Liver (tissue), 9 donors: ENCODE results near the gene CHRM2. TPM values are rescaled to one million over a fixed set of nuclear protein-coding genes. Genes with fewer than 3 reads are reported as not detected.

ENCODE experiments used
- DNase-seq: peaks from one replicate; pipeline ENCODE4 v3.0.0-alpha.2; 2017; ENCODE audit warnings: low spot score
- H3K27ac ChIP-seq, 2 donors: one replicate each; pipeline ENCODE4 v1.7.0; 2013; ENCODE audit warnings: inconsistent platforms in 2 of 2, low read length in 2 of 2, control low read depth in 1 of 2, low read depth in 1 of 2, mild to moderate bottlenecking in 1 of 2
- H3K27me3 ChIP-seq, 4 donors: one replicate each; pipeline versions ENCODE4 v1.6.1 to v1.7.0; 2013; ENCODE audit warnings: low read length in 3 of 4, inconsistent platforms in 1 of 4, mild to moderate bottlenecking in 1 of 4, moderate library complexity in 1 of 4; ENCODE audit not compliant: control insufficient read depth in 4 of 4, insufficient read depth in 4 of 4
- H3K36me3 ChIP-seq, 4 donors: one replicate each; pipeline versions ENCODE4 v1.6.1 to v1.7.0; 2013; ENCODE audit warnings: low read length in 3 of 4, mild to moderate bottlenecking in 3 of 4, low read depth in 1 of 4, moderate library complexity in 1 of 4; ENCODE audit not compliant: control insufficient read depth in 4 of 4, insufficient read depth in 3 of 4
- H3K4me1 ChIP-seq, 4 donors: one replicate each; pipeline versions ENCODE4 v1.6.1 to v1.7.0; 2013; ENCODE audit warnings: low read length in 3 of 4, mild to moderate bottlenecking in 3 of 4, moderate library complexity in 1 of 4; ENCODE audit not compliant: control insufficient read depth in 4 of 4, insufficient read depth in 4 of 4
- H3K4me3 ChIP-seq, 3 donors: one replicate each; pipeline versions ENCODE4 v1.6.1 to v1.7.0; 2013; ENCODE audit warnings: low read length in 3 of 3, control low read depth in 1 of 3, low read depth in 1 of 3, mild to moderate bottlenecking in 1 of 3
- H3K9ac ChIP-seq, 2 donors: one replicate each; pipeline ENCODE4 v1.7.0; 2013; ENCODE audit warnings: low read length in 2 of 2, mild to moderate bottlenecking in 2 of 2, moderate library complexity in 2 of 2, control low read depth in 1 of 2, low read depth in 1 of 2
- H3K9me3 ChIP-seq, 4 donors: one replicate each; pipeline versions ENCODE4 v1.6.1 to v1.7.0; 2013; ENCODE audit warnings: low read length in 3 of 4; ENCODE audit not compliant: control insufficient read depth in 4 of 4
- ATF3 ChIP-seq: IDR thresholded peaks from 2 replicates; pipeline ENCODE4 v1.6.1; 2016; ENCODE audit warnings: antibody characterized with exemption
- CTCF ChIP-seq: fragments of 150-350 bp; IDR thresholded peaks from 2 replicates; pipeline ENCODE4 v1.5.1; 2017; ENCODE audit warnings: improper control_type of control experiment, low read depth, low read length; ENCODE audit not compliant: missing input control
- EGR1 ChIP-seq, 2 donors: IDR thresholded peaks; 2 replicates each; pipeline ENCODE4 v1.6.1; 2016 to 2018; ENCODE audit warnings: antibody characterized with exemption in 2 of 2, low read depth in 2 of 2
- FOXA2 ChIP-seq: IDR thresholded peaks from 2 replicates; pipeline ENCODE4 v1.6.1; 2016; ENCODE audit warnings: antibody characterized with exemption
- GABPA ChIP-seq, 2 donors: IDR thresholded peaks in 1 of 2; conservative IDR thresholded peaks in 1 of 2; 2 replicates each; pipeline ENCODE4 v1.6.1; 2016; ENCODE audit warnings: antibody characterized with exemption in 2 of 2, mild to moderate bottlenecking in 1 of 2, moderate library complexity in 1 of 2
- HNF4A ChIP-seq, 2 donors: conservative IDR thresholded peaks; 2 replicates each; pipeline ENCODE4 v1.6.1; 2016; ENCODE audit warnings: antibody characterized with exemption in 2 of 2, mild to moderate bottlenecking in 2 of 2
- HNF4G ChIP-seq: IDR thresholded peaks from 2 replicates; pipeline ENCODE4 v1.6.1; 2016; ENCODE audit warnings: antibody characterized with exemption
- NR2F2 ChIP-seq: IDR thresholded peaks from 2 replicates; pipeline ENCODE4 v1.6.1; 2016; ENCODE audit warnings: antibody characterized with exemption
- RAD21 ChIP-seq, 2 donors: IDR thresholded peaks; 2 replicates each; pipeline ENCODE4 v1.6.1; 2016; ENCODE audit warnings: antibody characterized with exemption in 2 of 2, mild to moderate bottlenecking in 2 of 2
- REST ChIP-seq: IDR thresholded peaks from 2 replicates; pipeline ENCODE4 v1.6.1; 2016; ENCODE audit warnings: antibody characterized with exemption, mild to moderate bottlenecking
- RXRA ChIP-seq, 2 donors: IDR thresholded peaks; 2 replicates each; pipeline ENCODE4 v1.6.1; 2017 to 2018; ENCODE audit warnings: antibody characterized with exemption in 2 of 2, mild to moderate bottlenecking in 1 of 2
- SP1 ChIP-seq: IDR thresholded peaks from 2 replicates; pipeline ENCODE4 v1.6.1; 2018; ENCODE audit warnings: antibody characterized with exemption, mild to moderate bottlenecking
- TAF1 ChIP-seq: conservative IDR thresholded peaks from 2 replicates; pipeline ENCODE4 v1.6.1; 2016; ENCODE audit warnings: antibody characterized with exemption, mild to moderate bottlenecking
- ZBTB33 ChIP-seq: IDR thresholded peaks from 2 replicates; pipeline ENCODE4 v1.6.1; 2016; ENCODE audit warnings: antibody characterized with exemption
- WGBS: extraction: QIAGEN DNeasy Blood & Tissue Kit; methylation state at CpG from one replicate; pipeline ENCODE4 v1.1.7; 2013; 5-methylcytosine and 5-hydroxymethylcytosine counted together
- polyA plus RNA-seq, 2 donors: library from polyadenylated mRNA; stranded (reverse) in 1 of 2; unstranded in 1 of 2; fragments of 200-250 nt in 1 of 2; fragments of >200 nt in 1 of 2; fragmentation: Nextera tagmentation in 1 of 2; extraction: Ambion mirVana in 1 of 2; gene quantifications; one replicate each; pipeline versions ENCODE4 v1.2.1 to v1.2.3, GENCODE V29; 2013 to 2015
- total RNA-seq, 2 donors: library from RNA; depleted of rRNA; stranded (reverse); fragments of >200 nt; gene quantifications; one replicate each; pipeline ENCODE4 v1.2.3, GENCODE V29; 2014
- donor health status: healthy.
- donor health status: healthy.
- donor health status: healthy.
- donor health status: healthy.
- donor health status: healthy.

CHRM2 gene
- total and polyA plus RNA-seq, 4 donors = 0.08 to 1.2 (median 0.30) TPM

GRCh38 chr7:137001041-137001440, 132.6 kb downstream of the CHRM2 start (continued):
- TF ChIP-seq ZBTB33 = no peak
- no peak for TF ChIP-seq GABPA (IDR thresholded peaks at IDR 0.05 in 1 of 2, conservative IDR thresholded peaks at IDR 0.05 in 1 of 2)

GRCh38 chr7:137001478-137001877, 133.0 kb downstream of the CHRM2 start:
- Histone ChIP-seq H3K27ac (no peak overlapping the region), H3K4me1 (no peaks in the 10 kb centered on the region), H3K9ac (no peak overlapping the region), H3K4me3 (no peak overlapping the region), H3K27me3 (no peaks in the 10 kb centered on the region), H3K9me3 (no peaks in the 10 kb centered on the region), H3K36me3 (no peaks in the 10 kb centered on the region)
- TF ChIP-seq CTCF (no peak), GABPA (IDR thresholded peaks at IDR 0.05 in 1 of 2, conservative IDR thresholded peaks at IDR 0.05 in 1 of 2) (no peak), RXRA (IDR thresholded peaks at IDR 0.05) (no peak), SP1 (no peak), EGR1 (IDR thresholded peaks at IDR 0.05; ENCODE audit: low read depth in 2 of 2) (no peak), FOXA2 (no peak), ATF3 (no peak), REST (no peak), HNF4A (conservative IDR thresholded peaks at IDR 0.05) (no peak), ZBTB33 (no peak), HNF4G (no peak), RAD21 (IDR thresholded peaks at IDR 0.05) (no peak), NR2F2 (no peak), TAF1 (no peak)
- 64% methylated on average over 3 of the region's 3 CpGs for WGBS
- DNase-seq = no peak
